ENCODE results near the gene EPHX1. TPM values are rescaled to one million over a fixed set of nuclear protein-coding genes. Genes with fewer than 3 reads are reported as not detected.

The EPHX1 gene
- total and polyA plus RNA-seq, 2 of the 8 experiments (the other 6 are each of a cell fraction or from before 2014, with no cell fraction given), result 45.3 to 79.1 TPM

DNA sequence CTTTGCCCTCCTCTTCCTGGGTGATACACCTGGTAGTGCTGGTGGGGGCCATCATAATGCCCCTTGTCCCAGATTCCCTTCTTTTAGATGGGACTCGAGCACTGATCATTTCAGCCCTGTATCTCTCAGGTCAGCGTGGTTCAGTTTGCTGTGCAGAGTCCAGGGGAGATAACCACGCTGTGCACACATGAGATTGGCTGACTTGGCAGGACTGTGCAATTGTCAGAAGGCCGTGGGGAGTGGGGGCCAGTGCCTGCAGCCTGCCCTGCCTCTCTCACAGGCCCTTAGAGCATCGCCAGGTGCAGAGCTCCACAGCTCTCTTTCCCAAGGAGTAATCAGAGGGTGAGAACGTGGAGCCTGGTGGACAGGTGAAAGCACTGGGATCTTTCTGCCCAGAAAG lies 15.2 kb downstream of the EPHX1 start:
- H3K4me3 ChIP-seq (ENCODE audit: extremely low read depth in 1 of 4, insufficient read depth in 2 of 4, low read depth in 3 of 4, low read length in 4 of 4), result no peak overlapping the region
- H2BK20ac ChIP-seq (ENCODE audit: low read length), result no peak overlapping the region
- ChIA-PET CTCF (ENCODE audit: partially characterized antibody) (interaction anchor here (0.6 to 4.7 kb wide), 16 partner anchors 9 to 350 kb away, joined by 3 to 46 read pairs (median 4); partner anchors contain the start of genes EPHX1 and SRP9), POLR2A (ENCODE audit: partially characterized antibody) (interaction anchor here (1.0 to 3.3 kb wide), 9 partner anchors 9 to 237 kb away, joined by 3 to 15 read pairs (median 4); partner anchors contain the start of gene EPHX1)
- no peak overlapping the region for H3K27ac ChIP-seq (ENCODE audit: low read depth, low read length)
- H3K18ac ChIP-seq (ENCODE audit: extremely low read depth, low read length), result no peak overlapping the region
- H4K5ac ChIP-seq (ENCODE audit: insufficient read length, low read depth, low read length), result no peak overlapping the region
- H3K4me1 ChIP-seq (replicated peaks in 1 of 4; ENCODE audit: control insufficient read depth in 3 of 4, insufficient read depth in 4 of 4, low read length in 3 of 4), result peaks cover 6 to 17% (median 11%) of the 10 kb centered on the region in 4 experiments; a peak in 6 of 7 replicates
- no peak overlapping the region for H3K23ac ChIP-seq (ENCODE audit: insufficient read length)
- FAIRE-seq (no peak), DNase-seq (ENCODE audit: low read depth in 1 of 2, low spot score in 2 of 2) (no peak)
- H4K91ac ChIP-seq (replicated peaks; ENCODE audit: insufficient read length, low read length), result no peak overlapping the region
- H3K4ac ChIP-seq (replicated peaks; ENCODE audit: insufficient read length, low read depth, low read length), result no peak overlapping the region
- H2BK5ac ChIP-seq (ENCODE audit: low read depth, low read length), result no peak overlapping the region
- no peak overlapping the region for H2AFZ ChIP-seq (ENCODE audit: low read length)
- H3K27me3 ChIP-seq (replicated peaks in 1 of 4; ENCODE audit: control insufficient read depth in 3 of 4, extremely low read depth in 1 of 4, insufficient read depth in 3 of 4, low read length in 3 of 4), result no peaks in the 10 kb centered on the region
- no peaks in the 10 kb centered on the region for H3K23me2 ChIP-seq (ENCODE audit: low read depth, low read length)
- H3K9me3 ChIP-seq (ENCODE audit: insufficient read depth in 2 of 2, low read depth in 1 of 2, low read length in 1 of 2), result no peaks in the 10 kb centered on the region
- H2BK15ac ChIP-seq (ENCODE audit: low read length), result no peak overlapping the region
- no peak for TF ChIP-seq BCL11A (IDR thresholded peaks at IDR 0.05; ENCODE audit: low read depth in 2 of 2, low read length in 2 of 2)
- TF ChIP-seq SIX5 (IDR thresholded peaks at IDR 0.05; ENCODE audit: low read depth, low read length), result no peak
- TF ChIP-seq KDM4A (IDR thresholded peaks at IDR 0.05; ENCODE audit: low read depth, low read length, severe bottlenecking), result no peak
- no peak for TF ChIP-seq POU5F1 (IDR thresholded peaks at IDR 0.05; ENCODE audit: low read depth, low read length)
- no peak for TF ChIP-seq ASH2L (IDR thresholded peaks at IDR 0.05; ENCODE audit: low read length)
- TF ChIP-seq RFX5 (IDR thresholded peaks at IDR 0.05; ENCODE audit: borderline replicate concordance, low read depth, low read length), result no peak
- TF ChIP-seq TEAD4 (IDR thresholded peaks at IDR 0.05; ENCODE audit: low read depth, low read length), result no peak
- peaks cover 2 to 9% of the 10 kb centered on the region in 2 experiments for H4K20me1 ChIP-seq (replicated peaks in 1 of 2; ENCODE audit: control insufficient read depth in 1 of 2, insufficient read depth in 2 of 2, low read length in 2 of 2)
- no peak overlapping the region for H4K8ac ChIP-seq (ENCODE audit: extremely low read depth, insufficient read depth, low read length)
- no peak overlapping the region for H2BK12ac ChIP-seq (ENCODE audit: low read depth, low read length)
- no peak overlapping the region for H2AK5ac ChIP-seq (ENCODE audit: low read depth, low read length)
- 0 out of 4 replicates have a peak overlapping the region, but pooled peaks of 1 of the 2 experiments have one; percentile 29 for H3K4me2 ChIP-seq (ENCODE audit: insufficient read depth in 1 of 2, low read depth in 2 of 2, low read length in 2 of 2)
- no peak overlapping the region for H3K9ac ChIP-seq (replicated peaks in 1 of 4; ENCODE audit: extremely low read depth in 1 of 4, low read depth in 3 of 4, low read length in 3 of 4)
- peaks cover 0 to 7% (median 0%) of the 10 kb centered on the region in 4 experiments; a peak in 2 of 8 replicates for H3K36me3 ChIP-seq (ENCODE audit: control insufficient read depth in 2 of 4, insufficient read depth in 4 of 4, low read length in 3 of 4)
- H3K79me2 ChIP-seq (ENCODE audit: control insufficient read depth in 1 of 2, insufficient read depth in 2 of 2, low read length in 2 of 2), result peaks cover 0 to 4% of the 10 kb centered on the region in 2 experiments; a peak in 1 of 4 replicates
- WGBS, 2 experiments (ENCODE audit: extremely low coverage in 1 of 2, insufficient coverage in 1 of 2, insufficient read length in 1 of 2, insufficient replicate concordance in 2 of 2, low coverage in 1 of 2, low lambda C conversion rate in 2 of 2, missing lambda C conversion rate in 1 of 2), result 84% methylated on average over 6 of the region's 6 CpGs; no CpG with 5 or more reads in 1 of the 2 experiments
- peaks cover 9% of the 10 kb centered on the region; the same call in 1 of the 2 replicates for H3K79me1 ChIP-seq (ENCODE audit: low read depth, low read length)
- H3K14ac ChIP-seq (ENCODE audit: insufficient read length), result no peak overlapping the region
- no peak overlapping the region for H2BK120ac ChIP-seq (replicated peaks; ENCODE audit: low read depth, low read length)
- no peak overlapping the region for H3K56ac ChIP-seq (replicated peaks; ENCODE audit: insufficient read length, low read depth, low read length)
